GM12864 (cell line): Measurements from ENCODE around the gene PIGN.

Source experiments
- DNase-seq: peaks from one replicate; pipeline ENCODE4 v3.0.0-alpha.2; 2011; ENCODE audit warnings: low read depth
- H3K4me3 ChIP-seq: 2 replicates; pipeline ENCODE4 v1.5.1; 2011; ENCODE audit warnings: mild to moderate bottlenecking, low read depth, low read length, control low read depth
- TF ChIP-seq, protein P1 (sequence below): IDR thresholded peaks from 2 replicates; pipeline ENCODE4 v1.5.1; 2011; ENCODE audit warnings: low read depth, mild to moderate bottlenecking, moderate library complexity, low read length, control low read depth, inconsistent platforms; ENCODE audit errors: missing control alignments

Gene PIGN

DNA sequence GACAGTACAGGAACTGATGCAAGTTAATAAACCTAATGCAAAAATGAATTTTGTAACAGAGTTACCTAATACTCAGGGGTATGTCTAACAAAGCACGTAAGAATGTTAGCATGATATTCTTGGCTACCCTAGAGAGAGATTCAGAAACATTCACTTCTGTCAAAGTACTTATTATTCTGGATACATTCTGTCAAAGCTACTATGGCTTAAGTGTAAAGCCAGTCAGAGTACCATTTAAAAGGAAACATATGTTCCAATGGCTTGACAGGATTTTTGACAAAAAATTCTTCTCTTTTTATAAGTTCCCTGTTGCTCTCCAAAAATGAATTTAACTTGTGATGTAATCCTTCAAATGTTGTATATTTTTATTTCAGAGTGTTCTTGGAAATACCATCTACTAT, 85.5 kb downstream of the PIGN start:
- H3K4me3 ChIP-seq = no peak overlapping the region
- TF ChIP-seq, protein P1, sequence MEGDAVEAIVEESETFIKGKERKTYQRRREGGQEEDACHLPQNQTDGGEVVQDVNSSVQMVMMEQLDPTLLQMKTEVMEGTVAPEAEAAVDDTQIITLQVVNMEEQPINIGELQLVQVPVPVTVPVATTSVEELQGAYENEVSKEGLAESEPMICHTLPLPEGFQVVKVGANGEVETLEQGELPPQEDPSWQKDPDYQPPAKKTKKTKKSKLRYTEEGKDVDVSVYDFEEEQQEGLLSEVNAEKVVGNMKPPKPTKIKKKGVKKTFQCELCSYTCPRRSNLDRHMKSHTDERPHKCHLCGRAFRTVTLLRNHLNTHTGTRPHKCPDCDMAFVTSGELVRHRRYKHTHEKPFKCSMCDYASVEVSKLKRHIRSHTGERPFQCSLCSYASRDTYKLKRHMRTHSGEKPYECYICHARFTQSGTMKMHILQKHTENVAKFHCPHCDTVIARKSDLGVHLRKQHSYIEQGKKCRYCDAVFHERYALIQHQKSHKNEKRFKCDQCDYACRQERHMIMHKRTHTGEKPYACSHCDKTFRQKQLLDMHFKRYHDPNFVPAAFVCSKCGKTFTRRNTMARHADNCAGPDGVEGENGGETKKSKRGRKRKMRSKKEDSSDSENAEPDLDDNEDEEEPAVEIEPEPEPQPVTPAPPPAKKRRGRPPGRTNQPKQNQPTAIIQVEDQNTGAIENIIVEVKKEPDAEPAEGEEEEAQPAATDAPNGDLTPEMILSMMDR = no peak
- DNase-seq = no peak

DNA sequence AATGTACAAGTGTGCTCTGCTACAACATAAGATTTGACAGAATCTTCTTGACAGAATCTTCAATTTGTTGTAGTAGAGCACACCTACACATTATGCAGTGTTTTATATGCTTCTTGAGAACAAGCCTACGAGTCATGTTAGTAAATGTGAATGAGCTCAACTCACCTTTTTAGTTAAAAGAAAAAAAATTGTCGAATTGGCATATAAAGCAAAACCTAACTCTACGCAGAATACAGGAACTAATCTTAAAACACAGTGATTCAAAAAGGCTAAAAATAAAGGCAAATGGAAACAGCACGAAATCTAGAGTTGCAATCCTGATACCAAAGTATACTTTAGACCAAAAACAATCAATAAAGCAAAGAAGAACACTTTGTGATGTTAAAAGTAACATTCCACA, 87.9 kb downstream of the PIGN start:
- no peak for DNase-seq
- H3K4me3 ChIP-seq = no peak overlapping the region
- TF ChIP-seq, protein P1 = no peak

DNA sequence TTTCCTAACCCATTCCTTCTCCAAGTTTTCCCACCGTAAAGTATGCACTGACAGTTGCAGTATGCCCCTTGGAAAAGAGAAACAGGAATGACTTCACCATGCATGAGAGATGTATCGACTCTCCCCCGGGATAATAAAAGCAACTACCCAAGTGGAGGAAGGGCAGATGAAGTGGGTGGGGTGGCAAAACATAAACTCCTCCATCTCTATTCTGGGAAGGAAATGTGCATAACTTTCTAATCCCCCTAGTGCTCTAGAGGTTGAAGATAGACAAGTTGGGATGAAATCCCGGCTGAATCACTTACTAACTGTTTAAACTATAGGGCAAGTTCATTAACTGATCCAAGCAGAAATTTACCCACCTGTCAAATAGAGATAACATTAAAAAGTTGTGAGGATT, 89.2 kb downstream of the PIGN start:
- TF ChIP-seq, protein P1 = no peak
- H3K4me3 ChIP-seq = no peak overlapping the region
- no peak for DNase-seq

DNA sequence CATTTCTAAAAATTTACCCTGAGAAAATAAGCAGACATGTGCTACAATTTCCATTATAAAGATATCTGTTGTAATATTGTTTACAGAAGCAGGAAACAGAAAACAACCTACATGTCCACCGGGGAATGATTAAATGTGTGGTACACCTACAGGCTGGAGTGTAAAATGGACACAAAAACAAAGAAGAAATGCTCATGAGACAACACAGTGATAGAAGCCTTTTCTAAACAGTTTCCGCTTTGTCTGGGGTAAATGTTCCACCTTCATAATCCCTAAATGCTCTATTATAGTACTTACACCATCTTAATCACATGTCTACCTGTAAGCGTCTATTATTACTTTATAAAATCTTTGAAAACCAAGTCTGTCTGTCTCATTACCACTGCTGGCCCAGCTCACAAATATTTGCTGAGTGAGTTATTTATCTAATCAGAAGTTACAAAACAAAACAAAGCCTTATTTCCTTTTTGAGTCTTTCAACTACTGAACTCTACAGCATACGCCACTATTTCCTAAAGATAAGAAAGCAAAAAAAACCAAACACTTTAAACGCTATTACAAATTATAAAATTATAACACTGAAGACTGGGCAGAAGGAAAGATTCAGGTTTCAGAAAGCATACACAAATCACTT, 95.3 kb downstream of the PIGN start:
- DNase-seq = no peak
- TF ChIP-seq, protein P1 = no peak
- no peak overlapping the region for H3K4me3 ChIP-seq

DNA sequence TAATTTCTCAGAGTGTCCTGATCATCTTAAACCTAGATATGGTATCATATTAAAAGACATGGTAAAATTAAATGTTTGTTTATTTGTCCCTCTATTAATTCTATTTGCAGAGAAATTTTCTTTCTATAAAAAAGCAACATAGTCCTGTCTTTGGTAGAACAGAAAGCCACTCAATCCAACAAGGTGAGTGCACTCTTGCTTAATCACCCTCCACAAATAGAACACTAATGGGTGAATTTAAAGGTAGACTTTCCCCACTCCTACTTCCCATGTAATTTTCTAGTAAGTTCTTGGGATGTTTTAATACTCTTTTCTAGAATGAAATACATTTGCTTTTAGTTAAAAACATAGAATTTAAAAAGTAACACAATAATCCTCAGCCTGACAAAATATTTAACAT, 97.7 kb downstream of the PIGN start:
- TF ChIP-seq, protein P1 = no peak
- H3K4me3 ChIP-seq = no peak overlapping the region
- no peak for DNase-seq

DNA sequence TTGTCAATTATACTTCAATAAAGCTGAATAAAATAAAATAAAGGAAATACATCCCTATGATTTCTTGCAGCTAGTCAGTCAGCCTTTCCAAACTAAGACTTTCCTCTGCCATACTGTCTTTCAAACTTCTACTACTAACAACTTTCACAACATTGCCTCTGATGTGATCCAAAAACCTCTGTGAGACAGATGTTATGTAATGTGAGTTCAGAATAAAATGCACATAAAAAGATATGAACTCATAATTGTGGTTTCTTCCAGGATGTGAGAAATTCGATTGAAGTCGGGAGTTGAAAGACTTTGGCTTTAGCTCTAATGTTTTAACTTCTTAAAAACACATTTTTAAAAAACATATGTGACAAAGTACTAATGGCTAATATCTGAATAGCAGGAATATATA, 98.7 kb downstream of the PIGN start:
- TF ChIP-seq, protein P1 = no peak
- DNase-seq = no peak
- H3K4me3 ChIP-seq = no peak overlapping the region

DNA sequence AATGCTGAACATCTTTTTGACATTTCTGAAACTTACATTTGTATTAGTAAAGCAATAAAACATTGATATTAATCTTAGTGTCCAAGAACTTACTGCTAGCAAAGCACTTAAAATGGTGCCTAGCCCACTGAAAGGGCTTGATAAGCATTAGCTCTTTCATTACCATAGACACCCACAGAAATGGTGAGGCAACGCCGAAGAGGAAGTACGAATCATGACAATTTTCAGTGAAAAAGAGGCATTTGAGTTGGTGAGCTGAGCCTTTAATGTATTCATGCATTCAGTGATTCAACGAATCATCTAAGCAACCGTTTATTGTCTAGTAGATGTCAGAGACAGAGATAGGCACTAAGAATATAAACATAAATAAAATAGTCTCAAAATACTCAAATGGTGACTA, 101.1 kb downstream of the PIGN start:
- no peak for DNase-seq
- no peak overlapping the region for H3K4me3 ChIP-seq
- TF ChIP-seq, protein P1 = no peak
